ENCODE data around the gene LCN1. TPM values are rescaled to one million over a fixed set of nuclear protein-coding genes. Genes with fewer than 3 reads are reported as not detected.

LCN1 gene
- total RNA-seq, 1 donor, result not detected

DNA sequence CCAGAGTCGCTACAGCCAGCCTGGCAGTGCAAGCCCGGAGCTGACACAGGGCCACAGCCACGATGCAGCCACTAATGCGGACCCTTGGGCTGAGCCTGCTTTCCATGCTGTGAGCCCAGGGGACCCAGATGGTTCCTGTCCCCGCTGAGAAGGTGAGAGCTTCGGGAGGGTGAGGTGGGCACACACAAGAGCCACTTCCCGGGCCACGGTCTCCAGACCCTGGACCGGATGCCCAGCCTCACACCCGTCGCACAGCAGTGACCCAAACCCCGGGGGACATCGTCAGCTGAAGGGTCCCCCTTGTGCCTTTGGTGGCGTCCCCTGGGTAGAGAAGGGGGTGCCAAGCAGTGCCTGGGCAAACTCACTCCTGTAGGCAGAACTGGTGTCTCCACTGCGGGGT, 53.7 kb downstream of the LCN1 start:
- Histone ChIP-seq H4K20me1 (ENCODE audit: insufficient read depth, low read length) (no peaks in the 10 kb centered on the region), H2AFZ (ENCODE audit: low read length) (no peak overlapping the region), H3K4me3 (ENCODE audit: insufficient read depth, low read length) (no peak overlapping the region), H3K79me2 (ENCODE audit: insufficient read depth, low read length) (no peaks in the 10 kb centered on the region), H3K36me3 (ENCODE audit: insufficient read depth, low read length) (no peaks in the 10 kb centered on the region), H3K4me1 (ENCODE audit: insufficient read depth, low read length) (no peaks in the 10 kb centered on the region), H3K4me2 (ENCODE audit: insufficient read depth, low read length) (no peak overlapping the region), H3K27ac (ENCODE audit: low read depth, low read length) (no peak overlapping the region), H3K27me3 (ENCODE audit: insufficient read depth, low read length) (no peaks in the 10 kb centered on the region), H3K9me3 (ENCODE audit: low read depth, low read length) (no peaks in the 10 kb centered on the region)
- peak; percentile 36 for DNase-seq (ENCODE audit: insufficient read length, low spot score, missing footprints)
- TF ChIP-seq, protein P1, sequence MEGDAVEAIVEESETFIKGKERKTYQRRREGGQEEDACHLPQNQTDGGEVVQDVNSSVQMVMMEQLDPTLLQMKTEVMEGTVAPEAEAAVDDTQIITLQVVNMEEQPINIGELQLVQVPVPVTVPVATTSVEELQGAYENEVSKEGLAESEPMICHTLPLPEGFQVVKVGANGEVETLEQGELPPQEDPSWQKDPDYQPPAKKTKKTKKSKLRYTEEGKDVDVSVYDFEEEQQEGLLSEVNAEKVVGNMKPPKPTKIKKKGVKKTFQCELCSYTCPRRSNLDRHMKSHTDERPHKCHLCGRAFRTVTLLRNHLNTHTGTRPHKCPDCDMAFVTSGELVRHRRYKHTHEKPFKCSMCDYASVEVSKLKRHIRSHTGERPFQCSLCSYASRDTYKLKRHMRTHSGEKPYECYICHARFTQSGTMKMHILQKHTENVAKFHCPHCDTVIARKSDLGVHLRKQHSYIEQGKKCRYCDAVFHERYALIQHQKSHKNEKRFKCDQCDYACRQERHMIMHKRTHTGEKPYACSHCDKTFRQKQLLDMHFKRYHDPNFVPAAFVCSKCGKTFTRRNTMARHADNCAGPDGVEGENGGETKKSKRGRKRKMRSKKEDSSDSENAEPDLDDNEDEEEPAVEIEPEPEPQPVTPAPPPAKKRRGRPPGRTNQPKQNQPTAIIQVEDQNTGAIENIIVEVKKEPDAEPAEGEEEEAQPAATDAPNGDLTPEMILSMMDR (IDR thresholded peaks at IDR 0.05; ENCODE audit: extremely low read depth, low read depth, low read length), result no peak

Other genes starting within 250 kb of the LCN1 start
- 9.4 and 10.5 TPM in 2 replicates for gene PPP1R26, start 41.7 kb upstream of the LCN1 start, total RNA-seq
- 13.0 and 18.3 TPM in 2 replicates for gene MRPS2, start 20.8 kb upstream of the LCN1 start, total RNA-seq
- gene OBP2A, start 24.7 kb downstream of the LCN1 start, total RNA-seq, result not detected in 2 replicates
- not detected in 2 replicates for gene PAEP, start 40.3 kb downstream of the LCN1 start, total RNA-seq
- not detected in 2 replicates for gene GLT6D1, start 118.1 kb downstream of the LCN1 start, total RNA-seq
- gene LCN9, start 141.9 kb downstream of the LCN1 start, total RNA-seq, result not detected in 2 replicates
- not detected in 2 replicates for gene SOHLH1, start 178.0 kb downstream of the LCN1 start, total RNA-seq
- gene KCNT1, start 180.7 kb downstream of the LCN1 start, total RNA-seq, result not detected in 2 replicates

Data from osteoblast (primary cell).